Neural crest cell (in vitro differentiated cells): ENCODE data around the gene CHMP1B. TPM values are rescaled to one million over a fixed set of nuclear protein-coding genes. Genes with fewer than 3 reads are reported as not detected.

Source experiments
- total RNA-seq: library from RNA; stranded (reverse); gene quantifications from 2 replicates; pipeline ENCODE4 v1.2.1, GENCODE V29; 2021

CHMP1B gene
- total RNA-seq, 1 donor from 2014 or later = 23.7 TPM

Other genes with a start within 250 kb of the CHMP1B start
- not detected in 2 replicates for gene SLC35G4, start 241.8 kb upstream of the CHMP1B start, total RNA-seq
- gene GNAL, start 162.1 kb upstream of the CHMP1B start, total RNA-seq = 20.4 and 20.5 TPM in 2 replicates
- 22.8 and 28.9 TPM in 2 replicates for gene MPPE1, start 56.9 kb downstream of the CHMP1B start, total RNA-seq
- 48.0 and 51.3 TPM in 2 replicates for gene IMPA2, start 130.1 kb downstream of the CHMP1B start, total RNA-seq
- not detected in 2 replicates for gene ANKRD62, start 242.4 kb downstream of the CHMP1B start, total RNA-seq